Muscle of arm (tissue), 12 donors: ENCODE data around the gene IL3RA. TPM values are rescaled to one million over a fixed set of nuclear protein-coding genes. Genes with fewer than 3 reads are reported as not detected.
"Not testable (repeated sequence)": the region's sequence is repeated elsewhere in the genome, so short reads cannot be mapped to it uniquely, and the experiment has no call there.

Experiments
- DNase-seq: peaks from one replicate; pipeline ENCODE4 v3.0.0-alpha.2; 2013
- polyA plus RNA-seq, 12 donors: library from polyadenylated mRNA; unstranded; fragments of 120-200 nt; gene quantifications; one replicate each; pipeline ENCODE4 v1.2.1, GENCODE V29; 2013; ENCODE audit not compliant: insufficient read length in 12 of 12

The IL3RA gene
- polyA plus RNA-seq, 12 donors: 6.4 to 24.9 (median 15.4) TPM; not detected in 1

DNA sequence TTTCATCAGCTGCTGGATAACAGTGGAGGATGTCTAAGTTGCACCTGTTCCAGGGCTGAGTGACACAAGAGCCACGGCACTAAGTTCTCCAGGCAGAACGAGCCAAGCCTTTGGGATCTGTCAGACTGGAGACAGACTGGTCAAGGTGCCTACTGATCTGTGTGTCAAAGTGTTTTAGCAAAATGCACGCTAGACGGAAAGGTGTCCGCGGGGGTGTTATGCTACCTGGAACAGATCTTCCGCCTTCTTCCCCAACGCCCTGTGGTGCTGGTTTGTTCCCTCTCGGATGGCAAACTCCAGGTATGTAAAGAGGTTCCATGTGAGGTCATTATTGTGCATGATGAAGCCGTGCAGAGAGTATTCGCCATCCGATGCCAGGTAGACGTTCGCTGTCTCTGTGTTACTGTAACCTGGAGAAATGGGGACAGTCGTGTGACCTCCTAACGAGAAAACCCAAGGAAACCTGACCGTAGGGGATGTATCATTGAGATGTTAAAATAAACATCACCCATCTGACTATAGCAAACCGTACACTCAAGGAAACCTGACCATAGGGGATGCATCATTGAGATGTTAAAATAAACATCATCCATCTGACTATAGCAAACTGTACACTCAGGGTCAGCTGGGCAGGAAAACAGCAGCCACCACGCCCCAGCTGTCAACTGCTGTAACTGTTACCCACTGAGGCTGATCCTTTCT is 85.0 kb downstream of the IL3RA start:
- DNase-seq: no peak

DNA sequence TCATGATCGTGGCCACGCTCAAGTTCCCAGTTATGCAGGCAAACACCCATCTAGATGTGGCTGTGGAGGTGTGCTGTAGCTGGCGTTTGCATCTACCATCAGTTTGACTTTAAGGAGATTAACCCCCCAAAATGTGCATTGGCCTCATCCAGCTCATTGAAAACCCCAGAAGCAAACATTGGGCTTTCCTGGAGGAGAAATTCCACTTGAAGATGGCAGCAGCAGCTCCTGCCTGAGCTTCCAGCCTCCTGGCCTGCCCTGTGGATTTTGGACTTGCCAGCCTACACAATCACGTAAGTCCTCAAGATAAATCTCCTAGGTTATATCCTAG is 85.5 kb downstream of the IL3RA start:
- no peak for DNase-seq

DNA sequence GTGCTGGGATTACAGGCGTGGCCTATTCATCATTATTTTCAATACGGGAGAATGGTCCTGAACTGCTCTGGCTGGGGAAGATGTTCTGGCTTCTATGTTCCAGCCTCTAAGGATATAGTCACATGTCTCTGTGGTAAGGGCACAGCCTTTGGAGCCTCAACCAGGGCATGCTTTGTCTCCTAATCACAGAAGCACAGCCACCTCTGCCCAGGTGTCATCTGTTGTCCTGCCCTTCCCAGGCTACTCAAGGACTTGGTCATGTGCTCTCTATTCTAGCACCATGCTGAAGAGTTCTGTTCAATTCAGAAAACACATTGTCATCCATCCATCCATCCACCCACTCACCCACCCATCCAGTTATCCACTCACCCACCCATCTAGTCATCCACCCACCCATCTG is 86.6 kb downstream of the IL3RA start:
- DNase-seq: no peak

DNA sequence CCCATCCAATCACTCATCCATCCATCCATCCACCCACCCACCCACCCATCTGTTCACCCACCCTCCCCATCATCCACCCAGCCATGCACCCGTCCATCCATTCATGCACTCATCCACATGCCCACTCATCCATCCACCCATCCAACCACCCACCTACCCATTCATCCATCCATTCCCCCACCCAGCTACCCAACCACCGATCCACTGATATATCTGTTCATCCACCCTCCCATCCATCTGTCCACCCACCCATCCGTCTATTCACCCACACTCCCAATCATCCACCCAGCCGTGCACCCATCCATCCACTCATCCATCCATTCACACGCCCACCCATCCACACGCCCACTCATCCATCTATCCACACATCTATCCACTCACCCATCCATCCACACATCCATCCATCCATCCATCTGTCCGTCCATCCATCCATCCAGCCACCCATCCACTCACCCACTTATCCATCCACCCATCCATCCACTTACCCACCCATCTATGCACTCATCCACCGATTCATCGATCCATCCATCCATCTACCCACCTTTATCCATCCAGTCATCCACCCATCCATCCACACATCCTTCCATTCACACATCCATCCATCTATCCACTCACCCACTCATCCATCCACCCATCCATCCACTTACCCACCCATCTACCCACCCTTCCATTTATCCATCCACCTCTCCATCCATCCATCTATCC is 87.7 kb downstream of the IL3RA start:
- no peak for DNase-seq

DNA sequence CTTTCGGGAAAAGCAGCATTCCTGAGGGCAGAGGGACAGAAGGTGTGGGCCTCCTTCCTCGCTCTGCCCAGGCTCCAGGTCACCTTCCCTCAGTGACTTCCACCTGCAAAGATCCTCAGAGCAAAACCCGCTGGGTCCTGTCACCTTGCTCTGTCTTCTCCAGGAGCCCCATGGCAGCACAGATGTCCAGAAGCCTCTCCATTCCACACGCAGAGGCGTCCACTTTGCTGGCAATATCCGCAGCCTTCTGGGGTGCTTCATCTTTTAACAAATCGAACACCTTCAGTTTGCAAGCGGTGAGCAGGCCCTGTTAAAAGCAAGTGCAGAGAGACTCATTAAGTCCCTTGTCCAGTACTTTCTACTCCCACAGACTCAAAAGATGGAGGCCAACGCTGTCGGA is 88.8 kb downstream of the IL3RA start:
- DNase-seq: no peak

DNA sequence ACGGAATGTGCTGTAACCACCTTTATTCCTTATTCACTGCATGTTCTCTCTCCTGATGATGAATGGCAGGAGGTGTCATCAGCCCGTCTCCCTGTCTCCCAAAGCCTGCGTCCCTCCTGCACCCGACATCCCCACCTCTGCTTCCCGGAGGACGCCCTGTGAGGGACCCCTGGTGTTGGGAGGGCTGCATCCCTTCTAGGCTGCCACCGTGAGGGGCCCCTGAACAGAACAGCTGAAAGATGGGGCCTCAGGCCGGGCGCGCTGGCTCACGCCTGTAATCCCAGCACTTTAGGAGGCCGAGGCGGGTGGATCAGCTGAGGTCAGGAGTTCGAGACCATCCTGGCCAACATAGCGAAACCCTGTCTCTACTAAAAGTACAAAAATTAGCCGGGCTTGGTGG is 89.7 kb downstream of the IL3RA start:
- not testable (repeated sequence) for DNase-seq

DNA sequence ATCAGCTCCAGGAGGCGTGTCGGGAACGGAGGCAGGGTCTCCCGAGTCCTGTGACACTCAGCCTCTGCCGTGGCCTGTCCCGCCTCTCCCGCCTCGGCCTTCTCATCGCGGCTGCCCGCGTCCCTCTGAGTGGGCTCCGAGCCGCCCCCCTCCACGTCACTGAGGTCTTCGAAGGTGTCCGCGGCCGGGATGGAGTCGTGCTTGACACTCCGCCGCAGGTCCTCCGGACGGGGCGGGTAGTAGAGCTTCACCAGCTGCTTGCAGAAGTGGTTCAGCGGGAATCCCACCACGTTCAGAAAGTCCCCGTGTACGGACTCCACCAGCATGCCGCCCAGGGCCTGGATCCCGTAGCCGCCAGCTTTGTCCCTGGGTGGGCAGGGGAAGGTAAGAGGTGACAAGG is 91.2 kb downstream of the IL3RA start:
- no peak for DNase-seq

DNA sequence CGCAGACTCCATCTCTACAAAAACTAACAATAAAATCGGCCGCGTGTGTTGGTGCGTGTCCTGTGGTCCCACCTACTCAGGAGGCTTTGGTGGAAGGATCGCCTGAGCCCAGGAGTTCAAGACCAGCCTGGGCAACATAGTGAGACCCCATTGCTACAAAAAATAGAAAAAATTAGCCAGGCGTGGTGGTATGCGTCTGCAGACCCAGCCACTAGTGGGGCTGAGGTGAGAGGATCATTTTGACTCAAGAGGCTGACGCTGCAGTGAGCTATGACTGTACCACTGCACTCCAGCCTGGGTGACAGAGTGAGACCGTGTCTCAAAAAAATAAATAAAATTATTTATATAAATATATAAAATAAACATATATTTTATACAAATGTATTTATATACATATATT is 93.9 kb downstream of the IL3RA start:
- no peak for DNase-seq

Other genes with a start within 250 kb of the IL3RA start
- gene CRLF2, start 124.1 kb upstream of the IL3RA start, polyA plus RNA-seq: under 1 TPM in 1 of 12 donors, not detected in 11; 0.14 TPM
- 10 to 100 TPM in 1 of 12 donors, 1 to 10 TPM in 9, not detected in 2; 2.0 to 10.4 (median 4.0) TPM for gene CSF2RA, start 68.0 kb upstream of the IL3RA start, polyA plus RNA-seq
- 100 to 1,000 TPM in 11 of 12 donors, not detected in 1; 328 to 483 (median 427) TPM for gene SLC25A6, start 55.3 kb downstream of the IL3RA start, polyA plus RNA-seq
- 10 to 100 TPM in 11 of 12 donors, not detected in 1; 15.5 to 27.7 (median 20.0) TPM for gene ASMTL, start 116.1 kb downstream of the IL3RA start, polyA plus RNA-seq
- 1 to 10 TPM in 3 of 12 donors, under 1 TPM in 7, not detected in 2; 0.31 to 2.5 (median 0.92) TPM for gene P2RY8, start 200.4 kb downstream of the IL3RA start, polyA plus RNA-seq